ENCODE data around the gene RABGAP1L. TPM values are rescaled to one million over a fixed set of nuclear protein-coding genes. Genes with fewer than 3 reads are reported as not detected.

The RABGAP1L gene
- total RNA-seq, 4 donors from 2014 or later = 39.3 to 101 (median 63.7) TPM

DNA sequence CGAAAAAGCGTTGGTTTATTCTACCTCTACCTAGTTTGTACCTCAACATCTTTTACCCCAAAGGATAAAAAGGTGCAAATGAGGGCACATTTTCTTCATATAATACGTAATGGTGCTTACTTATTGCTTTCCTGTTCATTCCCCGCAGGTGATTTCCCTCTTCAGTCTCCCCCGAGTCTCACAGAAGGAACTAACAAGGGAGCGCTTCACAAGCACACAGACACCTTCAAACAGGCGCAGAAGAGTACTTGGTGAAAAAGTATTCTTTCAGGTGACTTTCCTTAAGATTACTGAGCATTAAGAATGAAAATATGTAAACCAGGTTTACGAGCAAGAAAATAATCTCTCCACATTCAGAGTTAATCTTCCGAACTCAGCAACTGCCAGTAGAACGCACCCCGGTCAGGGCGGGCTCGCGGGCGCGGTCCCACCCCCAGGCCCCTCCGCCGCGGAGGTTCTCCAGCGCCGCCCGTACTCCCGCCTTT, 511 bp upstream of the RABGAP1L start:
- intact Hi-C loops (cut with DNase I) = no loop called here
- H3K4me1 ChIP-seq = peaks cover 0 to 31% (median 26%) of the 10 kb centered on the region in 4 donors
- WGBS = 3% methylated on average over 12 of the region's 23 CpGs

GRCh38 chr1:174160109-174160473, 771 bp downstream of the RABGAP1L start:
- no peaks in the 10 kb centered on the region for H3K27me3 ChIP-seq
- WGBS = under 1% methylated on average over 14 of the region's 14 CpGs
- H3K4me3 ChIP-seq = peak overlapping the region; percentile 77 to 98 (median 87)
- peak overlapping the region; percentile 89 to 97 (median 93) for H3K27ac ChIP-seq (replicated peaks in 1 of 4)
- peaks cover 0 to 31% (median 29%) of the 10 kb centered on the region in 4 donors for H3K4me1 ChIP-seq
- TF ChIP-seq EP300 (IDR thresholded peaks at IDR 0.05) (no peak), POLR2AphosphoS5 (IDR thresholded peaks at IDR 0.05) (peak; percentile 4 to 18), POLR2A (IDR thresholded peaks at IDR 0.05; ENCODE audit: low read depth) (no peak)
- TF ChIP-seq, protein P1, sequence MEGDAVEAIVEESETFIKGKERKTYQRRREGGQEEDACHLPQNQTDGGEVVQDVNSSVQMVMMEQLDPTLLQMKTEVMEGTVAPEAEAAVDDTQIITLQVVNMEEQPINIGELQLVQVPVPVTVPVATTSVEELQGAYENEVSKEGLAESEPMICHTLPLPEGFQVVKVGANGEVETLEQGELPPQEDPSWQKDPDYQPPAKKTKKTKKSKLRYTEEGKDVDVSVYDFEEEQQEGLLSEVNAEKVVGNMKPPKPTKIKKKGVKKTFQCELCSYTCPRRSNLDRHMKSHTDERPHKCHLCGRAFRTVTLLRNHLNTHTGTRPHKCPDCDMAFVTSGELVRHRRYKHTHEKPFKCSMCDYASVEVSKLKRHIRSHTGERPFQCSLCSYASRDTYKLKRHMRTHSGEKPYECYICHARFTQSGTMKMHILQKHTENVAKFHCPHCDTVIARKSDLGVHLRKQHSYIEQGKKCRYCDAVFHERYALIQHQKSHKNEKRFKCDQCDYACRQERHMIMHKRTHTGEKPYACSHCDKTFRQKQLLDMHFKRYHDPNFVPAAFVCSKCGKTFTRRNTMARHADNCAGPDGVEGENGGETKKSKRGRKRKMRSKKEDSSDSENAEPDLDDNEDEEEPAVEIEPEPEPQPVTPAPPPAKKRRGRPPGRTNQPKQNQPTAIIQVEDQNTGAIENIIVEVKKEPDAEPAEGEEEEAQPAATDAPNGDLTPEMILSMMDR (IDR thresholded peaks at IDR 0.05) = no peak
- DNase-seq (ENCODE audit: extremely low spot score) = no peak
- H3K36me3 ChIP-seq = no peaks in the 10 kb centered on the region
- intact Hi-C loops (cut with DNase I) = loop anchor here (5.0 kb wide), 2 partner anchors 57 to 138 kb away; partner anchors contain the start of gene RC3H1
- H3K9me3 ChIP-seq = no peaks in the 10 kb centered on the region

More for the DNA sequence above, 511 bp upstream of the RABGAP1L start:
- H3K9me3 ChIP-seq = no peaks in the 10 kb centered on the region
- peak overlapping the region; percentile 77 to 98 (median 87) for H3K4me3 ChIP-seq
- H3K27me3 ChIP-seq = no peaks in the 10 kb centered on the region
- DNase-seq (ENCODE audit: extremely low spot score) = no peak
- H3K27ac ChIP-seq (replicated peaks in 1 of 4) = peak overlapping the region; percentile 89 to 97 (median 93)
- TF ChIP-seq POLR2AphosphoS5 (IDR thresholded peaks at IDR 0.05) = no peak
- TF ChIP-seq EP300 (IDR thresholded peaks at IDR 0.05) = no peak
- TF ChIP-seq, protein P1 (IDR thresholded peaks at IDR 0.05) = no peak
- TF ChIP-seq POLR2A (IDR thresholded peaks at IDR 0.05; ENCODE audit: low read depth) = no peak
- H3K36me3 ChIP-seq = no peaks in the 10 kb centered on the region

GRCh38 chr1:174160603-174161002, 1.3 kb downstream of the RABGAP1L start:
- 57% methylated on average over 5 of the region's 5 CpGs for WGBS
- intact Hi-C loops (cut with DNase I) = loop anchor here (5.0 kb wide), 2 partner anchors 57 to 138 kb away; partner anchors contain the start of gene RC3H1

GRCh38 chr1:174161813-174162212, 2.5 kb downstream of the RABGAP1L start:
- Histone ChIP-seq H3K9me3 (no peaks in the 10 kb centered on the region), H3K27me3 (no peaks in the 10 kb centered on the region), H3K4me3 (no peak overlapping the region), H3K27ac (replicated peaks in 1 of 4) (no peak overlapping the region), H3K36me3 (no peaks in the 10 kb centered on the region), H3K4me1 (peaks cover 9 to 48% (median 46%) of the 10 kb centered on the region in 4 donors)
- intact Hi-C loops (cut with DNase I) = loop anchor here (5.0 kb wide), 2 partner anchors 55 to 140 kb away; partner anchors contain the start of gene RC3H1
- no peak for DNase-seq (ENCODE audit: extremely low spot score)
- 91% methylated on average over 6 of the region's 6 CpGs for WGBS
- TF ChIP-seq, protein P1 (IDR thresholded peaks at IDR 0.05) = no peak
- TF ChIP-seq POLR2A (IDR thresholded peaks at IDR 0.05; ENCODE audit: low read depth) (no peak), EP300 (IDR thresholded peaks at IDR 0.05) (no peak), POLR2AphosphoS5 (IDR thresholded peaks at IDR 0.05) (no peak)

More at GRCh38 chr1:174160603-174161002, 1.3 kb downstream of the RABGAP1L start:
- H3K27me3 ChIP-seq = no peaks in the 10 kb centered on the region
- no peaks in the 10 kb centered on the region for H3K9me3 ChIP-seq
- no peak for DNase-seq (ENCODE audit: extremely low spot score)
- no peaks in the 10 kb centered on the region for H3K36me3 ChIP-seq
- peak overlapping the region; percentile 77 to 98 (median 87) for H3K4me3 ChIP-seq
- no peak for TF ChIP-seq POLR2AphosphoS5 (IDR thresholded peaks at IDR 0.05)
- TF ChIP-seq POLR2A (IDR thresholded peaks at IDR 0.05; ENCODE audit: low read depth) = no peak
- no peak for TF ChIP-seq EP300 (IDR thresholded peaks at IDR 0.05)
- TF ChIP-seq, protein P1 (IDR thresholded peaks at IDR 0.05) = no peak
- peaks cover 0 to 36% (median 34%) of the 10 kb centered on the region in 4 donors for H3K4me1 ChIP-seq
- peak overlapping the region; percentile 89 to 97 (median 93) for H3K27ac ChIP-seq (replicated peaks in 1 of 4)
